NCI-H146 (cell line): ENCODE data around the gene PNMT.
A peak's percentile ranks its signal among the peaks of the same experiment; 100 is the strongest.

Experiments
- DNase-seq: peaks from one replicate; lab custom pipeline; 2025; lab: John Stamatoyannopoulos, UW

PNMT gene, protein sequence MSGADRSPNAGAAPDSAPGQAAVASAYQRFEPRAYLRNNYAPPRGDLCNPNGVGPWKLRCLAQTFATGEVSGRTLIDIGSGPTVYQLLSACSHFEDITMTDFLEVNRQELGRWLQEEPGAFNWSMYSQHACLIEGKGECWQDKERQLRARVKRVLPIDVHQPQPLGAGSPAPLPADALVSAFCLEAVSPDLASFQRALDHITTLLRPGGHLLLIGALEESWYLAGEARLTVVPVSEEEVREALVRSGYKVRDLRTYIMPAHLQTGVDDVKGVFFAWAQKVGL

DNA sequence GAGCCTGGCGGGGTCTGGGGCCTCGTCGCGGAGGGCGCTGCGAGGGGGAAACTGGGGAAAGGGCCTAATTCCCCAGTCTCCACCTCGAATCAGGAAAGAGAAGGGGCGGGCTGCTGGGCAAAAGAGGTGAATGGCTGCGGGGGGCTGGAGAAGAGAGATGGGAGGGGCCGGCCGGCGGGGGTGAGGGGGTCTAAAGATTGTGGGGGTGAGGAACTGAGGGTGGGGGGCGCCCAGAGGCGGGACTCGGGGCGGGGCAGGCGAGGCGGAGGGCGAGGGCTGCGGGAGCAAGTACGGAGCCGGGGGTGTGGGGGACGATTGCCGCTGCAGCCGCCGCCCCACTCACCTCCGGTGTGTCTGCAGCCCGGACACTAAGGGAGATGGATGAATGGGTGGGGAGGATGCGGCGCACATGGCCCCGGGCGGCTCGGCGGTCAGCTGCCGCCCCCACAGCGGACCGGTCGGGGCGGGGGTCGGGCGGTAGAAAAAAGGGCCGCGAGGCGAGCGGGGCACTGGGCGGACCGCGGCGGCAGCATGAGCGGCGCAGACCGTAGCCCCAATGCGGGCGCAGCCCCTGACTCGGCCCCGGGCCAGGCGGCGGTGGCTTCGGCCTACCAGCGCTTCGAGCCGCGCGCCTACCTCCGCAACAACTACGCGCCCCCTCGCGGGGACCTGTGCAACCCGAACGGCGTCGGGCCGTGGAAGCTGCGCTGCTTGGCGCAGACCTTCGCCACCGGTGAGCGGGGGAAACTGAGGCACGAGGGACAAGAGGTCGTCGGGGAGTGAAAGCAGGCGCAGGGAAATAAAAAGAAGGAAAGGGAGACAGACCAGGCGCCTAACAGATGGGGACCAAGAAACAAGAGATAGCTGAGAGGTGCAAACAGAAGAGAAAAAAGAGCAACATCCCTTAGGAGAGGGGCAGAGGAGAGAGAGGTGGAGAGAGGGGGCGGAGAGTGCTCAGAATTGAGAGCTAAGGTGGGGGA is at the start of gene PNMT:
PNMT (plus strand) TSS at position 509 of the 980 bp plus-strand sequence; CDS start at position 532, 23 bp downstream.
- peak; percentile 65 for DNase-seq

DNA sequence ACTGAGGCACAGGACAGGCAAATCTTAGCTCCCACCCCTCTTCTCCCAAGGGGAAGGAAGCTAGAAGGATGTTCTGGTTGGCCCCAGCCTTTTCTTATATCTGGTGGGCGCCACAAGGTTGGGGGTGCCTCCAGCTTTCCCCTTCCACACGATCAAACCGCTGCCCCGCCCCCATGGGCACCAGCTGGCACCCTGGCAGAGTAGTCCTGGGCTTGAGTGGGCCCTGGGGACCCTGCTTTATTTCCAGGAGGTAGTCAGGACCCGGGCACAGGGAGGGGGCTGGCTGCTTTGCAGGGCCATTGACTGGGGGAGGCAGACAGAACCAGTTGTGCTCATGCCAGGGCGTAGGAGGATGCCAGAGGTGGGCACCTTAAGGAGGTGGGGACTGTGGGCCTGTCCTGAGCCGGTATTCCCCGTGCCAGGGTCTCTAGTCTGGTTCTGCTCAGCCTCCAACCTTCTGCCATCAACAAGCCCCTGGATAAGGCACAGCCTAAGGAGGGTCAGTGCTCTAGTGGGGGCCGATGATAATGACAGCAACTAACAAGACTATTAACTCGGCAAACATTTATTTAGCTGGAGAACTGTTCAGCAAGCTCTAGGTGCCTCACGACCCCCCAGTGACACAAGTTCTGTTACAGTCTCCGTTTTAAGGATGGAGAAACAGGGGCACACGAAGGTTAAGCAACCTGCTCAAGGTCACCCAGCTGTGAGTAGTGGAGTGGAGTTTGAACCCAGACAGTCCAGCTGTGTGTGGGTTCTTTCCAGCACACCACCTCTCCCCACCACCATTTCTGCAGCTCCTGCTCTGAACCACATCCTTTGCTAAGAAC is 49.1 kb upstream of the PNMT start:
- peak; percentile 42 for DNase-seq

DNA sequence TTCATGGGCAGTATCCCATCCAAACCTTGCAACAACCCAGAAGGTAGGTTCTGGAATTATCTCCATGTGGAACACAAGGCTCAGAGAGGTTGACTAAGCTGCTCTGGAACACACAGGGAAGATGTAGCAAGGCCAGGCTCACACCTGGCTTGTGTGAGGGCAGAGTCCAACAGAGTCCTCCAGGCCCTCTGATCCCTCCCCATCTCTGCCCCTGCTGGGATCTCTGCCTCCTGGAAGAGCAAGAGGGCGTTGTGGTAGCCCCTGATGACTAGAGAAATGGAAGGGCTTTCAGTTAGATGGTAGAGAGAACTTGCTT is 48.5 kb upstream of the PNMT start:
- no peak for DNase-seq

DNA sequence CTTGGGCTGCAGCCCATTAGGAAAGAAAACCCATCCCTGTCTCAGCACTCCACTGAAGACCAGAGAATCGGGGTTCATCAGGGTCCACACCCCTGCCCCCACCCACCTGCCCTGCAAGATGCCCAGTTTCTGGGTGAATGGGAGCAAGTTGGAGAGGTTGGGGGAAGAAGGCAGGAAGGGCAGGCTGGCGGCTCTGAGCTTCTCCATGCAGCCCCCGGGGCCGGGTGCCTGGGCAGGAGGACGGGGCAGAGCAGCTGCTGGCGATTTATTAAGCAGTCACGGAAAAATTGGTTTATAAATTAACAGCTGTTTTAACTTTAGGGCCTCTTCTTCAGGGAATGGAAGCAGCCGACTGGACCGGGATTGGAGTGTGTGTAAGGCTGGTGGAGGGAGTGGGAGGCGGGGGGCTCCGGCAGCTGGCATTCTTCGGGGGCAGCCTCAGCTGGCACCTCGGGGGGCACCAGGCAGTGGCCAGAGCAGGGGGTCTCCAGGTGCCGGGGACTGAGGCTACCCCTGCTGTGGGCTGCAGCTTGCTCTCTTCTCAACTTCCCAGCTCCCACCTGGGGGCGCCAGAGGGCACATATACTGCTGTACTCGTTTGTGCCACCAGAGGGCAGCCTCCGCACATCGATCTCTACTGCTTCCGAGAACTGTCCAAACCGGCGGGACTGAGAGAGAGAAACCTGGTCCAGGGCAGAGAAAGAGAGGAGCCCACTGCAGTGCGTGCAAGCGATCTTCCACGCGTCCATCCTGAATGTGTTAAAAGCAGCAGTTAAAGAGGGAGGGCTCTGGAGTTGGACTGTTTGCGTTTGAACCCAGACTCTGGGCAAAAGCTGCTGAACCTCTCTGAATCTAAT is 46.5 kb upstream of the PNMT start:
- DNase-seq: peak; percentile 81

DNA sequence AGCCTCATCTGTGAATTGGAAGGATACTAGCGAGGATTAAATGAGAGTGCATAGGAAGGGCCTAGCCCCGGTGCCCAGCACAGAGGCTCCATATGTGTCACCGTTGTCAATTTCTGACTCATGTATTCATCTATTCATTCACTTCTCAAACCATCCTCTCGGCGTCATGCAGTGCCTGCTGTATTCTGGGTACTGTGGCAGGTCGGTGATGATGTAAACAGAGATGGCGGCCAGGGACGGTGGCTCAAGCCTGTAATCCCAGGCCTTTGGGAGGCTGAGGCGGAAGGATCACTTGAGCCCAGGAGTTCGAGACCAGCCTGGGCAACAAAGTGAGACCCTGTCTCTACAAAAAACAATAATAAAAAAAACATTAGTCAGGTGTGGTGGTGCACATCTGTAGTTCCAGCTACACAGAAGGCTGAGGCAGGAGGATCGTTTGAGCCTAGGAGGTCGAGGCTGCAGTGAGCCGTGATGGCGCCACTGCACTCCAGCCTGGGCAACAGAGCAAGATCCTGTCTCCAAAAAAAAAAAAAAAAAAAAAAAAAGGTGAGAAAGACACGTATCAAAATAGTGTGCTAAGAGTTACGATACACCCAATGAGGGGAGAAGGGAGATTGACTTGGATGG is 45.8 kb upstream of the PNMT start:
- DNase-seq: peak; percentile 22

DNA sequence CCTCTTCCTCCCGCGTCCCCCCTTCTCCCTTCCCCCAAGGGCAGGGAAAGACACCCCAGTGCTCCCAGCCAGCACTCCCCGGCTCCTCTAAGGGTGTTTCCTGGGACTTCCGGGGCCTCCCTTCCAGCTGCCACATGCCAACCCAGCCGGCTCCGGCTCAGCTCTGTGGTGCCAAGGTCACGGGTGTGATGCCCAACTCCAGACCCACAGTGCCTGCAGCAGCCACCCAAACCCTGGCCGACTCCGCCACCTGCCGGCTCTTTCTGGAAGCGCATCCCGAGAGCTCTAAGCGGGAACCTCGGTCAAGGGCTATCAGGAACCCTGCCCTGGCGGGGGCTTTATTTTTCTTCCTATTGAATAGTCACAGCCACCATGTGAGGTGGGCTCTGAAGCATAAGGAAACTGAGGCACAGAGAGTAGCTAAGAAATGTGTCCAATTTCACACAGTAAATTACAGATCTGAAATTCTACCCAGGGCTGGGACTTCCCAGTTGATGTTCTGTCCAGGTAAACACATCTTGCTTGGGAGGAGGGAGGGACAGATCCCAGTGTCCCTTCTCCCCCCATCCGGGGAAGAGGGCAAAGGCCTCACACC is 44.8 kb upstream of the PNMT start:
- DNase-seq: peak; percentile 60

DNA sequence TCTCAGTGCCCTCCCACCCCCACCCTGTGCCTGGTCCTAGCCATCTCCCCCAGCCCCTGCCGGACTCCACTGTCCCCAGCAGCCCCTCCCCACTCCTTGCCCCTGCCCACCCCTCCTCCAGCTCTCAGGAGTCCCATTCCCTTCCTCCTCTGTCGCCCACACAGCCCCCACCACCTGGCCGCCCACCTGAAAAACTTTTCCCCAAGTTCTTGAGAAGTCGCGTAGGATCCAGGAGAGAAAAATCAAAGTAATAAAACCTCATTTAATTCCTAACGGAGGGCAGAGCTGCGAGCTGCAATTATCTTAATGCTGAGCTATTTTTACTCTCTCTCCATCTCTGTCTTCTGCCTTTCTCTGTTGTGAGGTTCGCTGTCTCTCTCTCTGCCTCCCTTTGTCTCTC is 43.9 kb upstream of the PNMT start:
- DNase-seq: no peak

DNA sequence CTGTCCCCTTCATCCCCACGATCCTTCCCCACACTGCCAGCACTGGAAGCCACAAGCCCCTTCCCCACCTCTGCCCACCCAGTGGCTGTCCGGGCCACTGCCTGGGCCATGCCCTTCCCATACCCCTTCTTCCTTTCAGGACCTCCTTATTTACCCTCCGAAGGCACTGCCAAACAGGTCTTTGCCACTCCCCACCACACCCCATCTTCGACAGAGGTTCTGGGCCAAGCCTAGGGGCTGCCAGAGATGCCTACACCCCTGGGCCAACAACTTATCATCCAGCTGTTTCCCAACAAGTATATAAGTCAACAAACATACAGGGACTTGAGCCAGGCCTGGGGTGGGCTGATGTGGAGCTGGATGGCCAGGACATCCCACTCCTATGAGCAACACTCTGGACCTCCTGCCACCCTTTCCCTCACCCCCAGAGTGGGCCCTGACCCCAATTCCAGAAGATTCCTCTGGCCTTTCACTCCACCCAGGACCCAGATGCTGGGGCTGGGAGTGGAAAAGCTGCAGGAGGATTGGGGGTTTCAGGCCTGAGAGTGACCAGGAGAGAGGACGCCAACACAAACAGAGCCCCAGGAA is 43.0 kb upstream of the PNMT start:
- no peak for DNase-seq

DNA sequence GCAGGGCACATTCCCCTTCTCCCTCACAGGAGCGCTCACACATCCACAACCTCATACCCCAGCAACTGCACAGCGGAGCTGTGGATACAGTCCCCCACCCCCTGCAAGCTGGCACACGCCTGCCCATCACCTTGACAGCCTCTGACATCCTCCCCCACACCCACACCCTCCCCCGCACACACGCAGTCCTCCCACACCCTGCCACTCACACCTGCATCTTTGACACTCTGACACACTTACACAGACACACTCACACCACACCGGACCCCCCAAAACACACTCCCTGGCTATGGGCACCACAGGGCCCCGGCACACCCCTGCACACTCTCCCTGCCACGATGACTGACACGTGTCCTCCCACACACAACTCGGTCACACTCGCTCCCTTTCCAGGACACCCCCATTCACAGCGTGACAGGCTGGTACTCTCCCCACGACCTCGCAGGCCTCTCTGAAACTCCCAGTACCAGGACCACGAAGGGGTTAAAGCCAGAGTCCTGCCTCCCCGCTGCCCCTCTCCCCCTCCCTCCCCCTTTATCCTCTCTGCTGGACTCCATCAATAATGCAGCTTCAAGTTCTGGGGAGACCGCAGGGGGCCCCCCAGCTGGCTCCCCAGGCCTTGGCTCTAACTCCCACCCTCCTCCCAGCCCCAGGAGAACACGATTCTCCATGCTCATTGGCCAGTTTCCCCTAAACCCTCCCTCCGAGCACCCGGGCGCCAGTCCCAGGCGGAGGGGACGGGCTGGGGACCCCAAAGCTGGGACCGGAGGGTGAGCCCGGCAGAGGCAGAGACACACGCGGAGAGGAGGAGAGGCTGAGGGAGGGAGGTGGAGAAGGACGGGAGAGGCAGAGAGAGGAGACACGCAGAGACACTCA is 41.8 kb upstream of the PNMT start, which contains the start of gene PPP1R1B:
PPP1R1B (plus strand) TSS at position 782 of the 876 bp plus-strand sequence. CDS start 441 bp downstream, outside the sequence.
- peak; percentile 12 for DNase-seq

DNA sequence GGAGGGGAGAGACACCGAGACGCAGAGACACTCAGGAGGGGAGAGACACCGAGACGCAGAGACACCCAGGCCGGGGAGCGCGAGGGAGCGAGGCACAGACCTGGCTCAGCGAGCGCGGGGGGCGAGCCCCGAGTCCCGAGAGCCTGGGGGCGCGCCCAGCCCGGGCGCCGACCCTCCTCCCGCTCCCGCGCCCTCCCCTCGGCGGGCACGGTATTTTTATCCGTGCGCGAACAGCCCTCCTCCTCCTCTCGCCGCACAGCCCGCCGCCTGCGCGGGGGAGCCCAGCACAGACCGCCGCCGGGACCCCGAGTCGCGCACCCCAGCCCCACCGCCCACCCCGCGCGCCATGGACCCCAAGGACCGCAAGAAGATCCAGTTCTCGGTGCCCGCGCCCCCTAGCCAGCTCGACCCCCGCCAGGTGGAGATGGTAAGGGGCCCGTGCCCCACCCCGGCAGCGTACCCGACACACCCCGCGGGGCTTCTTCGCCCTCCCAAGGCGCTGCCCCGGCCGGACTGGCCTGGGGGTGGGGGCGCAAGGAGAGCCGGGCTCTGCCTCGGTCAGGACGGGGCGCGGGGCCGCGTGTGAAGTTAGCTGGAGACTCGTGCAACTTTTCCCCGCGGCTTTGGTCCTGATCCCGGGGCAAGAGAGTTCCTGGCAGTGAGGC is 41.1 kb upstream of the PNMT start:
- DNase-seq: no peak

DNA sequence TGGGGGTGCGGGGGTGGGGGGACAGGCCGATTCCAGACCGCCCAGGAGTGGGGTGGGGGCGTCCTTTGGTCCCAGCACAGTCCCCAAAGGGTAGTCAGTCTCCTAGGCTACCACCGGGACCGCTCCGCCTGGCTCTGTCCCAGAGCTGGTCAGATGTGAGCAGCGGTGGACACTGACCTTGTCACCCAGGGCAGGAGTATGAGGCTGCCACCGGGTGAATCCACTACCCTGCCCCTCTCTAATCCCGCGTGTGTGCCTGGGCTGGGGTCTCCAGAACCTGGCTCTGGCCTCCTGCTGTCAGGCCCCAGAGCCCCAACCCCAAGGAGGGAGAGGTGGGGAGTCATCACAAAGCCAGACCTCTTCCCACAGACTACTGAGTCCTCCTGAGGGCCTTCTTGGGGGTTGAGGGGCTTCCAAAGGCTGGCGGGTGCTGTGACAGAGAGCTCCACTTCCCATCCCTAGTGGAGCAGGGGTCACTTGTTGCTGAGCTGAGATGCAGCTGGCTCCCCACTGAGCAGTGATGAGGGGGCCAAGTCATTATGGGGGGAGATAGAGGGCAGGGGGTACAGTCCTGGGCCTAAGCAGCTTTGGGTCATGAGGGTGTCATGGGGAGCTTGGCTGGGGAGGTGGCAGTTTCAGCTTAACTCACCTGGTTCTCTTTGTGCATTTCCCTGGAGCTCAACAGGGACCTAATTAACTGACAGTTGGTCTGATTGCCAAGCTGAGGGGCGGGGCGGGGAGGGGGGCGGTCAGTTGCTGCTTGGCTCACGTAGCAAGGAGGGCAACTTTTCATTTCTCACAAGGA is 40.3 kb upstream of the PNMT start:
- DNase-seq: peak; percentile 52

DNA sequence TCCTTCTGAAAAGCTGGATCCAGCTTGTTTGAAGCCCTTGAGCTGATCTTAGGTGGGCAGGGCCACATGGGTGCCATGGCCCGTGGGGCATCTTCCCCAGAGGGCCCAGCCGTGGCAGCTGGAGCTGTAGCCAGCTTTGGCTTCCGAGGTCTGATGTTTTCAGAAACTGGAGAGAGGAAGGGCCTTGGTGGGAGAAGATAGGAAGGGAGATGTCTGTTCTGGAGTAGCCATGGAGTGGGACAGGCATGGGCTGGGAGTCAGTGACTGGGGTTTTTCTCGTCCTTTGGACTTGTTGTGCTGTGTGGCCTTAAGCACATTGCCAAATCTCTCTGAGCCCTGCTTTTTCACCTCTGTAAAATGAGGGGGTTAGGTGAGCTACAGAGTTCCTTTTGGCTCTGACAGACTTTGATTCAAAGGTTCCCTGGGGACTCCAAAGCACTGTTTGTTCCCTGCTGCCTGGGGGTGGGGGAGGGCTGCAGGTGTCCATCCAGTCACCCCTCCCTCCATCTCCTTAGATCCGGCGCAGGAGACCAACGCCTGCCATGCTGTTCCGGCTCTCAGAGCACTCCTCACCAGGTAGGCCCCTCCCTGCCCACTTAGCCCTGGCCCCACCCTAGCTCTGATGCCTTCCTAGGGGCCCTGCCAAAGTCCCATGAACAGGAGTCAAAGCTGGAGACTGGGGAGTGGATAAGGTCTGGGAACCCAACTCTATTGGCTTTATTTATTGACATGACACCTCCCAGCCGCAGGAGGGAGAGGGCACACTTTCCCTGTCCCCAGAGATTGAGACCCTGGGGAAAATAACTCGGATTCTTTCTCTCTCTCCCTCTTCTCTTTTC is 39.4 kb upstream of the PNMT start:
- peak; percentile 58 for DNase-seq

DNA sequence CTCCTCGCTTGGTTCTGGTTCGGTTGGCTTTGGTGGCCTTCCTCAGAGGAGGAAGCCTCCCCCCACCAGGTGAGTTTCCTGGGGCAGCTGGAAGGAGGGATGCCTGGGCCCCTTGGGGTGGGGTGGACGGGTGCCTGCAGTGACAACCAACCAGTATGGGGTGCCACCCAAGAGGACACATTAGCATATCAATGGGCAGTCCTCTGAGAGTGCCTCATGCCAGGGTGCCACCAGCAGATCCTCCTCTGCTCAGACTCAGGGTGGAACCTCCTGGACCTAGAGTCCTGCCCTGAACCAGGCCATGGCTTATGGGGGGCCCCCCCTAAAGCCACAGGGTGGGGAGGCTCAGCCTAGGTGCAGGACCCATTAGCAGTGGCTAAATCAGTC is 38.8 kb upstream of the PNMT start:
- no peak for DNase-seq

DNA sequence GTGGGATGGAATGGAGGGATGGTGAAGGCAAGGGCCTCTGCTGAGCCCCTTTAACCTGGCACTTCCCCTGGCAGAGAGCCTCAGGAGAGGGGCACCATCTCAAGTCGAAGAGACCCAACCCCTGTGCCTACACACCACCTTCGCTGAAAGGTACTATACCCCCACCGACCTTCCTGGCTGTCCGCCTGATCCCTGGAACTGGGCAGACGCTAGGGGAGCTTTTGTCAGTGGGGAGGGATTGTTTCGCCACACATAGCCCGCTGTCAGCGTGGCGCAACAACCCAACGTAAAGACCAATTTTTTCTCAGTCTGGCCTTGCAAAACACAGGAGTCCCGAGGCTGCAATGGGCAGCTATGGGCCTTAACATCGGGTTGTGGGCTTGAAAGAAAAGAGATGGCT is 38.4 kb upstream of the PNMT start:
- no peak for DNase-seq

DNA sequence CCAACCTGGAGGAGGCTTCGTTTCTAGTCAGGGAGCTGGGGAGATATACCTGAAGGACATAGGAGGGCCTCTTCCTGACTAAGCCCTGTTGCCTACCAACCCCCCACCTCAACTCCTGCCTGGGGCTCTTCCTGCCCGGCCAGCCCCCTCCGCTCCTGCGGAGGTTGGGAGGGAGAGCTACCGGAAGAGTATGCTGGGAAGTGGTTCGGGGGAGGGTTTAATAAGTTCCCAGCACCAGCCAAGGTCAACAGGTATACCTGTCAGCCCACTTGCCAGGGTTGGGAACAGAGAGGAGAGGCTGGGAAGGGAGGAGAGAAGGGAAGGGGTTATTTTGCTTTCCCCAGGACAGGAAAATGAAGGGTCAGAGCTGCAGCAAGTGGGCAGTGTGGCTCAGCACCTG is 36.9 kb upstream of the PNMT start:
- DNase-seq: no peak

DNA sequence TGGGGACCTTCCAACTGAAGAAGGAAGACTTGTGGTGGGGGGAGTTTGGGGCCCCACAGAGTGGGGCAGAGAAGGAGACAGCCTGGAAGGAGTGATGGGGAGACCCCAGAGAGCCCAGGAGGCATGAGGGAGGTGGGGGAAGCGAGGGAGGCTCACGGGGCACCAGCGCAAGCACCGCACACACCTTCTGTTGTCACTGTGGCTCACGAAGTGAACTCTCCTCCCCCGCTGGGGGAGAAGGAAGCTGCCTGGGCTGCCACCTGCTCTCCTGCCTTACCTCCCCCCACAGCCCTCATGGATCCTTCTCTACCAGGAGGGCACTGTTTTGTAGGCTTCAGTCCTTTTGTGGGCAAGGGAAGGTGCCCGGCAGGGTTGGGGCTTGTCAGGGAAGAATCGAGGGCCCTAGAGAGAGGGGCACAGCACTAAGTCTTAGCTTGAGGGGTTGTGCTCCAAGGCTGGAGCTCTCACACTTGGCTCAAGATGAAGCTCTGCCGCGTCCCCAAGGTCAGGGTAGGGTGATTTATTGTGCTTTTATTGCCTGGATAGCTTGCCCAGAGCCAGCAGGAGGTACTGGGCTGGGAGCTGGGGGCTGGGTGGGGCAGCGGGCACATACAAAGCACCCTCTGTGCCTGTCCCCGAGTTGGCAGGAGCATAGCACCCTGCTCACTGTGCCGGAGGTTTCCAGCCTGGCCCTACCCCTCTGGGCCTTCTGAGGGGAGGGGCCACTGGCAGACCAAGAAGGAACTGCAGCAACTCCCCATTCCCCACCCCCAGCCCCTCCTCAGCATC is 35.9 kb upstream of the PNMT start:
- peak; percentile 19 for DNase-seq
